Gastrocnemius medialis (tissue), 4 donors: ENCODE results near the gene CAMTA1. TPM values are rescaled to one million over a fixed set of nuclear protein-coding genes. Genes with fewer than 3 reads are reported as not detected.

Experiments
- ATAC-seq, 2 donors: fragments of 150-250 bp; one replicate each; pipeline ENCODE4 v1.9.1; 2016
- DNase-seq, 2 donors: peaks; one replicate each; pipeline ENCODE4 v3.0.0-alpha.2; 2019
- H3K27ac ChIP-seq, 4 donors: fragments of 200-600 bp; sonication (generic); 1 replicate in 1 of 4; 2 replicates in 3 of 4; pipeline ENCODE4 v1.5.1; 2016 to 2018; ENCODE audit warnings: mild to moderate bottlenecking in 2 of 4, moderate library complexity in 1 of 4
- H3K27me3 ChIP-seq, 3 donors: fragments of 200-600 bp; sonication (generic) in 2 of 3; 1 replicate in 1 of 3; 2 replicates in 2 of 3; pipeline versions ENCODE4 v1.5.1 to v1.6.0; 2016 to 2019; ENCODE audit warnings: mild to moderate bottlenecking in 1 of 3, moderate library complexity in 1 of 3
- H3K36me3 ChIP-seq, 2 donors: fragments of 200-600 bp; sonication (generic) in 1 of 2; one replicate each; pipeline ENCODE4 v1.5.1; 2017 to 2018
- H3K4me1 ChIP-seq, 2 donors: fragments of 200-600 bp; sonication (generic) in 1 of 2; one replicate each; pipeline ENCODE4 v1.5.1; 2016 to 2017; ENCODE audit warnings: mild to moderate bottlenecking in 2 of 2
- H3K4me3 ChIP-seq, 4 donors: fragments of 200-600 bp; sonication (generic) in 3 of 4; 1 replicate in 1 of 4; 2 replicates in 3 of 4; pipeline ENCODE4 v1.5.1; 2016 to 2019; ENCODE audit warnings: mild to moderate bottlenecking in 2 of 4
- H3K9me3 ChIP-seq, 3 donors: fragments of 200-600 bp; sonication (generic) in 2 of 3; 1 replicate in 1 of 3; 2 replicates in 2 of 3; pipeline ENCODE4 v1.5.1; 2016 to 2019
- POLR2A ChIP-seq, 2 donors: fragments of 450-650 bp; IDR thresholded peaks; one replicate each; pipeline ENCODE4 v1.6.1; 2017; ENCODE audit warnings: antibody characterized with exemption in 2 of 2, mild to moderate bottlenecking in 2 of 2, moderate library complexity in 2 of 2
- in situ Hi-C, 4 donors: fragments of 200-750 bp; cut with MboI; loops; one replicate each; pipeline versions ENCODE4 v1.15.0 to v1.8.0; 2017; ENCODE audit warnings: low sequenced_read_pairs in 4 of 4
- intact Hi-C: fragments of 100-400 bp; cut with DNase I; formaldehyde crosslinking; loops from one replicate; pipeline ENCODE4 v1.15.1; 2023; ENCODE audit warnings: low total_unique reads
- total RNA-seq, 4 donors: library from RNA; depleted of rRNA; stranded (reverse); fragments of >200 nt; gene quantifications; one replicate each; pipeline versions ENCODE4 v1.1.0 to v1.2.3, GENCODE V29; 2016
- TF ChIP-seq, protein P1 (sequence below), 5 experiments: fragments of 450-650 bp in 3 of 5; fragments of 200-600 bp in 2 of 5; sonication (generic) in 2 of 5; IDR thresholded peaks in 4 of 5; conservative IDR thresholded peaks in 1 of 5; 1 replicate in 4 of 5; 2 replicates in 1 of 5; pipeline ENCODE4 v1.5.1; 2016 to 2019; ENCODE audit warnings: antibody characterized with exemption in 5 of 5, mild to moderate bottlenecking in 3 of 5, moderate library complexity in 3 of 5

Gene CAMTA1
- total RNA-seq, 4 donors from 2014 or later, result 60.5 to 113 (median 70.4) TPM

GRCh38 chr1:7046314-7046713 is 261.1 kb downstream of the CAMTA1 start:
- Histone ChIP-seq H3K27ac (no peak overlapping the region), H3K4me3 (no peak overlapping the region), H3K4me1 (peaks cover 7 to 24% of the 10 kb centered on the region in 2 donors), H3K9me3 (no peaks in the 10 kb centered on the region), H3K36me3 (no peaks in the 10 kb centered on the region), H3K27me3 (no peaks in the 10 kb centered on the region)
- no peak for DNase-seq
- in situ Hi-C loops, result loop anchor here in 3 of 4 donors (10.0 to 25.0 kb wide), 2 partner anchors 591 to 598 kb away; no protein-coding TSS in a partner anchor
- intact Hi-C loops, result no loop called here
- TF ChIP-seq, protein P1, sequence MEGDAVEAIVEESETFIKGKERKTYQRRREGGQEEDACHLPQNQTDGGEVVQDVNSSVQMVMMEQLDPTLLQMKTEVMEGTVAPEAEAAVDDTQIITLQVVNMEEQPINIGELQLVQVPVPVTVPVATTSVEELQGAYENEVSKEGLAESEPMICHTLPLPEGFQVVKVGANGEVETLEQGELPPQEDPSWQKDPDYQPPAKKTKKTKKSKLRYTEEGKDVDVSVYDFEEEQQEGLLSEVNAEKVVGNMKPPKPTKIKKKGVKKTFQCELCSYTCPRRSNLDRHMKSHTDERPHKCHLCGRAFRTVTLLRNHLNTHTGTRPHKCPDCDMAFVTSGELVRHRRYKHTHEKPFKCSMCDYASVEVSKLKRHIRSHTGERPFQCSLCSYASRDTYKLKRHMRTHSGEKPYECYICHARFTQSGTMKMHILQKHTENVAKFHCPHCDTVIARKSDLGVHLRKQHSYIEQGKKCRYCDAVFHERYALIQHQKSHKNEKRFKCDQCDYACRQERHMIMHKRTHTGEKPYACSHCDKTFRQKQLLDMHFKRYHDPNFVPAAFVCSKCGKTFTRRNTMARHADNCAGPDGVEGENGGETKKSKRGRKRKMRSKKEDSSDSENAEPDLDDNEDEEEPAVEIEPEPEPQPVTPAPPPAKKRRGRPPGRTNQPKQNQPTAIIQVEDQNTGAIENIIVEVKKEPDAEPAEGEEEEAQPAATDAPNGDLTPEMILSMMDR (IDR thresholded peaks at IDR 0.05 in 4 of 5, conservative IDR thresholded peaks at IDR 0.05 in 1 of 5), result no peak
- TF ChIP-seq POLR2A (IDR thresholded peaks at IDR 0.05), result no peak
- ATAC-seq, result no peak

DNA sequence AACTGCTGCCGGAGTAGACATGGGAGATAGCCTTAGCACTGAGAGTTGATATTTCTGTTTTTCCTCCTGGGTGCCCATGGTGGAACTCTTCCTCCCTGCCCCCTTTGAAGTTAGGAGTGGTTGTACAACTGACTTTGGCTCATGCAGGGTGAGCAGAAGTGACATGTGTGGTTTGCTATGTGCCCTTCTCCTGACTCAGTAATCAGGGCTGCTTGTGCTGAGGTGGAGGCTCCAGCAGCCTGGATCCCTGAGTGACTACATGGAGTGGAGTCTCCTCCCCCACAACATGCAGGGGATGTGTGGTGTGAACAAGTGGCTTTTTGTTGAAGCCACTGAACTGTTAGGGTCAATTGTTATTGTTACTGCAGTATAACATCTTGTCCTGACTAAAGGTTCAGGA is 261.6 kb downstream of the CAMTA1 start:
- intact Hi-C loops, result no loop called here

GRCh38 chr1:7047866-7048265 is 262.6 kb downstream of the CAMTA1 start:
- H3K27ac ChIP-seq, result no peak overlapping the region
- H3K9me3 ChIP-seq, result no peaks in the 10 kb centered on the region
- H3K4me3 ChIP-seq, result no peak overlapping the region
- in situ Hi-C loops, result loop anchor here in 3 of 4 donors (10.0 to 25.0 kb wide), 2 partner anchors 589 to 597 kb away; no protein-coding TSS in a partner anchor
- peaks cover 0 to 14% of the 10 kb centered on the region in 2 donors for H3K4me1 ChIP-seq
- ATAC-seq (no peak), DNase-seq (no peak)
- TF ChIP-seq POLR2A (IDR thresholded peaks at IDR 0.05), result no peak
- intact Hi-C loops, result no loop called here
- H3K27me3 ChIP-seq, result no peaks in the 10 kb centered on the region
- no peaks in the 10 kb centered on the region for H3K36me3 ChIP-seq

More for the DNA sequence above, 261.6 kb downstream of the CAMTA1 start:
- no peak for DNase-seq
- Histone ChIP-seq H3K4me1 (peaks cover 7 to 22% of the 10 kb centered on the region in 2 donors), H3K9me3 (no peaks in the 10 kb centered on the region), H3K27me3 (no peaks in the 10 kb centered on the region), H3K4me3 (no peak overlapping the region), H3K27ac (no peak overlapping the region), H3K36me3 (no peaks in the 10 kb centered on the region)
- in situ Hi-C loops, result loop anchor here in 3 of 4 donors (10.0 to 25.0 kb wide), 2 partner anchors 590 to 598 kb away; no protein-coding TSS in a partner anchor
- ATAC-seq, result no peak
- TF ChIP-seq, protein P1 (IDR thresholded peaks at IDR 0.05 in 4 of 5, conservative IDR thresholded peaks at IDR 0.05 in 1 of 5), result no peak
- TF ChIP-seq POLR2A (IDR thresholded peaks at IDR 0.05), result no peak

DNA sequence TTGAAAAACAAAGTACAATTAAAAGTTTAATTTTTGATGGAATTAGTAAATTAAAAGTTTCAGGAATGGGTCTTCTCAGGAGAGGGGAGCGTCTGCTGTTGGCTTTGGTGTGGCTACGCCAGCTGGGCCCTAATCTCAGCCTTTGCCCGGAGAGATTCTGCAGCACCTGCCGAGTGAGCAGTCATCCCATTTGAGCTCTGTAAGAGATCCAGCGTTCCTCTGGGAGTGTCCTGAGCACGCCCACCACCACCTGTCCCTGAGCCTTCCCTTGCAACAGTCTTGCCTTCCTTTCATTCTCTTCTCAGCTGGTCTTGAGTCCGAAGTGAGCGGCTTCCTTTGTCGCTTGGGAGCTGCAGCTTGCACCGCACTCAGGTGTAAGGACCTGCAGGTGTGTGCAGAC is 263.1 kb downstream of the CAMTA1 start:
- Histone ChIP-seq H3K36me3 (no peaks in the 10 kb centered on the region), H3K9me3 (no peaks in the 10 kb centered on the region), H3K27me3 (no peaks in the 10 kb centered on the region), H3K27ac (no peak overlapping the region), H3K4me3 (no peak overlapping the region), H3K4me1 (peaks cover 0 to 9% of the 10 kb centered on the region in 2 donors)
- in situ Hi-C loops, result loop anchor here in 3 of 4 donors (10.0 to 25.0 kb wide), 2 partner anchors 589 to 596 kb away; no protein-coding TSS in a partner anchor
- DNase-seq, result no peak
- ATAC-seq, result no peak
- TF ChIP-seq POLR2A (IDR thresholded peaks at IDR 0.05), result no peak
- TF ChIP-seq, protein P1 (IDR thresholded peaks at IDR 0.05 in 4 of 5, conservative IDR thresholded peaks at IDR 0.05 in 1 of 5), result no peak
- intact Hi-C loops, result no loop called here

GRCh38 chr1:7049913-7050625 is 264.8 kb downstream of the CAMTA1 start:
- H3K27ac ChIP-seq, result peak overlapping the region in 1 of 4 donors; percentile 87
- intact Hi-C loops (no loop called here), in situ Hi-C loops (loop anchor here (10.0 to 25.0 kb wide), 2 partner anchors 587 to 595 kb away; no protein-coding TSS in a partner anchor)
- no peaks in the 10 kb centered on the region for H3K27me3 ChIP-seq
- no peak for TF ChIP-seq POLR2A (IDR thresholded peaks at IDR 0.05)
- TF ChIP-seq, protein P1 (IDR thresholded peaks at IDR 0.05 in 4 of 5, conservative IDR thresholded peaks at IDR 0.05 in 1 of 5), result no peak
- no peak overlapping the region for H3K4me3 ChIP-seq
- no peak for DNase-seq
- H3K36me3 ChIP-seq, result no peaks in the 10 kb centered on the region
- no peak for ATAC-seq
- H3K4me1 ChIP-seq, result peaks cover 0 to 6% of the 10 kb centered on the region in 2 donors
- no peaks in the 10 kb centered on the region for H3K9me3 ChIP-seq
